Neutrophil (primary cell): ENCODE results near the gene PTPRD.

Experiments used
- H3K27ac ChIP-seq: fragments of 200-600 bp; sonication (generic); 2 replicates; pipeline ENCODE4 v1.5.1; 2016; ENCODE audit warnings: mild to moderate bottlenecking, moderate library complexity
- H3K27me3 ChIP-seq: fragments of 200-600 bp; sonication (generic); 2 replicates; pipeline ENCODE4 v1.6.0; 2016; ENCODE audit warnings: mild to moderate bottlenecking
- H3K36me3 ChIP-seq: fragments of 200-600 bp; sonication (generic); 2 replicates; pipeline ENCODE4 v1.5.1; 2017
- H3K4me1 ChIP-seq, 2 experiments: fragments of 200-600 bp in 1 of 2; sonication (generic) in 1 of 2; 1 replicate in 1 of 2; 2 replicates in 1 of 2; pipeline versions ENCODE4 v1.5.1 to v1.6.1; 2013 to 2016; ENCODE audit warnings: low read depth in 1 of 2, low read length in 1 of 2, mild to moderate bottlenecking in 1 of 2, moderate library complexity in 1 of 2; ENCODE audit not compliant: control insufficient read depth in 1 of 2, insufficient read depth in 1 of 2
- H3K4me3 ChIP-seq, 2 experiments: fragments of 200-600 bp in 1 of 2; sonication (generic) in 1 of 2; 1 replicate in 1 of 2; 2 replicates in 1 of 2; pipeline ENCODE4 v1.5.1; 2013 to 2016; ENCODE audit warnings: low read depth in 1 of 2, low read length in 1 of 2, mild to moderate bottlenecking in 1 of 2, moderate library complexity in 1 of 2
- H3K9me3 ChIP-seq: fragments of 200-600 bp; sonication (generic); 2 replicates; pipeline ENCODE4 v1.5.1; 2016
- TF ChIP-seq, protein P1 (sequence below): fragments of 200-600 bp; sonication (generic); IDR thresholded peaks from 2 replicates; pipeline ENCODE4 v1.5.1; 2016; ENCODE audit warnings: antibody characterized with exemption

The PTPRD gene

DNA sequence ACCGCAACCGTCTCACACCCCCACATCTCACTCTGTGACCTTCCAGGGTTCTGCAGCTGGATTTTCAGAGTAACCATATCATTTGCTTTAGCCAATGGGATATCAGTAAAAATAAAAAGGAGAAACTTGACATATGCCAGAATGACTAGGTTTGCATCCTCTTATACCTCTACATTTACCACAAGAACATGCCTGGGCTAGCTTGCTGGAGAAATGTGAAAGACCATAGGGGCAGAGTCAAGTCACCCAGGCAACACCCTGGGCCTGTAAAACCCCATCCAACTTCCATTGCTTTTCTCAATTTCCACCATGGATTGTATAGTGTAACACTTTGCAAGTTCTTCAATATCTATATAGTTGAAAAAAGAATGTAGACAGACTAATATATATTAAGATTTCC lies 731.1 kb downstream of the PTPRD start:
- H3K27me3 ChIP-seq, result no peaks in the 10 kb centered on the region

DNA sequence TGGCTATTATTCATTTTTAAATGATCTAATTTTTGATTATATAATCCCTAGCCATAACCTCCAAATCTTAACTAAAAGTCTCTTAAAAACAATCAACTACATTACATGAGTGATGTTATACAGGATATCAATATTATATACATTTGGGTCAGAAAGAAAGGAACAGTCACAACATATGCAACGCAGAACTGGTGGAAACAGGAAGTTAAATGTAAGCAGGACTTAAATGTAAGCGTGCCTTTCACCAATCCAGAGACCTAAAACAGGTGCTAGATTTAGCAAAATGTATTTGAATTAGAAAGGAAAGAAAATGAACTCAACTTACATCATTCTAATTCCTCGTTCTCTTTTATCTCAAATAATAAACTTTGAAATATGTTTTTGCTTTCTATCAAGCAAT lies 738.5 kb downstream of the PTPRD start:
- Histone ChIP-seq H3K27me3 (no peaks in the 10 kb centered on the region), H3K9me3 (no peaks in the 10 kb centered on the region), H3K4me3 (no peak overlapping the region), H3K27ac (no peak overlapping the region), H3K4me1 (no peaks in the 10 kb centered on the region), H3K36me3 (no peaks in the 10 kb centered on the region)
- TF ChIP-seq, protein P1, sequence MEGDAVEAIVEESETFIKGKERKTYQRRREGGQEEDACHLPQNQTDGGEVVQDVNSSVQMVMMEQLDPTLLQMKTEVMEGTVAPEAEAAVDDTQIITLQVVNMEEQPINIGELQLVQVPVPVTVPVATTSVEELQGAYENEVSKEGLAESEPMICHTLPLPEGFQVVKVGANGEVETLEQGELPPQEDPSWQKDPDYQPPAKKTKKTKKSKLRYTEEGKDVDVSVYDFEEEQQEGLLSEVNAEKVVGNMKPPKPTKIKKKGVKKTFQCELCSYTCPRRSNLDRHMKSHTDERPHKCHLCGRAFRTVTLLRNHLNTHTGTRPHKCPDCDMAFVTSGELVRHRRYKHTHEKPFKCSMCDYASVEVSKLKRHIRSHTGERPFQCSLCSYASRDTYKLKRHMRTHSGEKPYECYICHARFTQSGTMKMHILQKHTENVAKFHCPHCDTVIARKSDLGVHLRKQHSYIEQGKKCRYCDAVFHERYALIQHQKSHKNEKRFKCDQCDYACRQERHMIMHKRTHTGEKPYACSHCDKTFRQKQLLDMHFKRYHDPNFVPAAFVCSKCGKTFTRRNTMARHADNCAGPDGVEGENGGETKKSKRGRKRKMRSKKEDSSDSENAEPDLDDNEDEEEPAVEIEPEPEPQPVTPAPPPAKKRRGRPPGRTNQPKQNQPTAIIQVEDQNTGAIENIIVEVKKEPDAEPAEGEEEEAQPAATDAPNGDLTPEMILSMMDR, result no peak

More for the DNA sequence above, 731.1 kb downstream of the PTPRD start:
- Histone ChIP-seq H3K27ac (no peak overlapping the region), H3K4me1 (no peaks in the 10 kb centered on the region), H3K36me3 (no peaks in the 10 kb centered on the region), H3K4me3 (no peak overlapping the region), H3K9me3 (no peaks in the 10 kb centered on the region)
- TF ChIP-seq, protein P1, result no peak

DNA sequence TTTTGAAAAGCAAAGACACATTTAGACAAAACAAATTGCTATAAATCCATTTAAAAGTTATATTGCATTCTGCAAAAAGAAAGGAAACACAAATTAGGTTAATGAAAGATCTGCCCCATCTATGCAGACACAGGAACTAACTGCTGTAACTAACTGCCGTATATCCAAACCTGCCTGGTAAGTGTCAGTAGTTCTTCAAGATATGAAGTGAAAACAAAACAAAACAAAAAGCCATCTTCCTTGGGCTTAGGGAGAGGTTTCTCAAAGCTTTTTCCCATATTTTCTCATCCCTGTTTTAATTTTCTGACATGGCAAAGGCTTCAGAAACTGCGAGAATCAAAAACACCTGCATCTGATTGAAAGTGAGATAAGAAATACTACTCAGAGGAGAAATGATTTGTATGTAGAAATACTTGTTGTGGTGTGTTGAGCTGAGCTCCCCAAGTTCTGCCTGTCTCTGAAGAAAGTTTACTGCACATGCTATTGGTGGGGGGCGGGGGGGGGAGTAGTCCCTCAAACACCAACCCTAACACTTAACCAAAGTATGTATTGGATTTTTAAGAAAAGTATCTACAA lies 750.5 kb downstream of the PTPRD start:
- Histone ChIP-seq H3K9me3 (no peaks in the 10 kb centered on the region), H3K4me1 (no peaks in the 10 kb centered on the region), H3K27me3 (no peaks in the 10 kb centered on the region), H3K36me3 (no peaks in the 10 kb centered on the region), H3K4me3 (no peak overlapping the region), H3K27ac (no peak overlapping the region)
- TF ChIP-seq, protein P1, result no peak

DNA sequence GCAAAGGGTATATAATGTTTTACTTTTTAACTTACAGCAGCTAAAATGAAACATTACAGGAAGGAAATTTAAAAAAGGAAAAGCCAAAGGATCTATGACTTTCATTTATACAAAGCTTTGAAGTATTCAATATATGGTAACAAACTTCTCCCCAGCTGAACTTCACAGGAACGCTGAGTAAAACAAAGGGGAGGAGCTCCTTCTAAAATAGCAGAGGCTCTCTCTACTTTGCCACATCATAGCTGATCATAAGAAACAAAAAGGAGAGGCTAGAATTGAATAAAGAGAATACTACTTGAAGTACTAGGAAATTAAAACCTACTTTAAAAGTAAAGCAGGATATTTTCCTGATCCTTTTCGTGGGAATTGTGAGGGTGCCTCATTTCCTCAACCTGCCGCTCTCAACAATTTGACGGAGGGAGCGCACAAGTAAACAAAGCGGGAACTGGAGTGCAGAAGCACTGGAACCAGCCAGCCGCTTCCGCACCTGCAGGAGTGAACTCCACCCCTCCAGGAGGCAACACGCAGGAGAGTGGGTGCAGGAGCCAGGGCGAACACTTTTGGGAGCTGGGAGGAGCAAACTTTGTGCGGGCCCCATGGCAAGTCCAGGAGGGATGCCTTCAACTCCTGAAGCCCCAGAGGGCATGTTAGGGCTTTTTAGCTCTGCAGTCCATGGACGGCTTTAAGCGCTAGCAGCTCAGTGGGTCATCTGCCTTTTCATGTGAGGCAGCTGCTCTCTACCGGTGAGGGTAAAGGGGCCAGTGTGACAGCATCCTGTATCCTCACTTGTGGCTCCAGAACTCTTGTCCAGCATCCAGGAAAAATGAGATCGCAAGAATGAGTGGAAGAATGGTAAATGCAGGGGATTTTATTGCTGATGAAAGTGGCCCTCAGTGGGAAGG lies 757.4 kb downstream of the PTPRD start:
- Histone ChIP-seq H3K4me3 (no peak overlapping the region), H3K4me1 (no peaks in the 10 kb centered on the region), H3K27ac (no peak overlapping the region), H3K36me3 (no peaks in the 10 kb centered on the region), H3K27me3 (no peaks in the 10 kb centered on the region), H3K9me3 (no peaks in the 10 kb centered on the region)
- TF ChIP-seq, protein P1, result no peak

DNA sequence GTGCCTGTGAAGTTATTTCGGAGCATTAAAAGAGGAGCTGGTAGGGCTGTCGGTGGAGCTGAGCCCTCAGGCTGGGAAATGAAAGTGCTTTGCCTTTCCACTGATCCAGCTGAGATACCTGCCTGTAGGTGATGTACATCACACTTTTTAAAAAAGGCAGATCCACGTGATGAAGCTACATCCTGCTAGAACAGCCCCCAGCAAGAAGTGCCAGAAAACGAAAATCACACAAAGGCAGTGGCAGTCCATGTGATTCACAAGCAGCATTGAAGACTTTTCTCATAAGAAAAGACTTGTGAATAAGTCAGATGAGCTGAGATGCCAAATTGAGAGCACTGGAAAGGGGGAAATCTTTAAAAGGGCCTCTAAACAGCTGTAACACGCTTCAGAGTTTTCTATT lies 765.1 kb downstream of the PTPRD start:
- Histone ChIP-seq H3K9me3 (no peaks in the 10 kb centered on the region), H3K27me3 (no peaks in the 10 kb centered on the region), H3K4me1 (no peaks in the 10 kb centered on the region), H3K4me3 (no peak overlapping the region), H3K27ac (no peak overlapping the region), H3K36me3 (no peaks in the 10 kb centered on the region)
- TF ChIP-seq, protein P1, result no peak
